H1 (cell line): ENCODE measurements around the gene HEXIM1.

Experiments used
- CTCF ChIP-seq, 3 experiments: IDR thresholded peaks; 1 replicate in 2 of 3; 2 replicates in 1 of 3; pipeline versions ENCODE4 v1.5.1 to v1.6.1; 2011; ENCODE audit warnings: low read length in 3 of 3, mild to moderate bottlenecking in 3 of 3, inconsistent platforms in 2 of 3, low read depth in 1 of 3, moderate library complexity in 1 of 3; ENCODE audit not compliant: insufficient read depth in 1 of 3; ENCODE audit errors: control extremely low read depth in 1 of 3
- EP300 ChIP-seq, 2 experiments: IDR thresholded peaks; 1 replicate in 1 of 2; 2 replicates in 1 of 2; pipeline ENCODE4 v1.6.1; 2011 to 2012; ENCODE audit warnings: low read depth in 2 of 2, low read length in 2 of 2, mild to moderate bottlenecking in 2 of 2, borderline replicate concordance in 1 of 2, inconsistent platforms in 1 of 2, moderate library complexity in 1 of 2
- POLR2AphosphoS5 ChIP-seq: IDR thresholded peaks from 2 replicates; pipeline ENCODE4 v1.6.1; 2011; ENCODE audit warnings: low read depth, low read length
- RBBP5 ChIP-seq: IDR thresholded peaks from 2 replicates; pipeline ENCODE4 v1.7.1; 2012; ENCODE audit warnings: low read depth, mild to moderate bottlenecking, inconsistent platforms, low read length, moderate library complexity, borderline replicate concordance
- RFX5 ChIP-seq: IDR thresholded peaks from 2 replicates; pipeline ENCODE4 v1.6.1; 2011; ENCODE audit warnings: low read depth, low read length, improper control_type of control experiment, borderline replicate concordance
- SP1 ChIP-seq: IDR thresholded peaks from 2 replicates; pipeline ENCODE4 v1.6.1; 2011; ENCODE audit warnings: low read depth, low read length
- USF2 ChIP-seq: IDR thresholded peaks from 2 replicates; pipeline ENCODE4 v1.6.1; 2011; ENCODE audit warnings: low read length, improper control_type of control experiment

GRCh38 chr17:45148183-45149036 lies at the start of gene HEXIM1:
- peak; percentile 51 for TF ChIP-seq SP1
- TF ChIP-seq CTCF (IDR thresholded peaks at IDR 0.05; ENCODE audit: control extremely low read depth in 1 of 3, insufficient read depth in 1 of 3, low read depth in 1 of 3, low read length in 3 of 3) = no peak
- peak; percentile 61 for TF ChIP-seq RBBP5
- TF ChIP-seq EP300 (IDR thresholded peaks at IDR 0.05; ENCODE audit: borderline replicate concordance in 1 of 2, low read depth in 2 of 2, low read length in 2 of 2) = no peak
- TF ChIP-seq USF2 = no peak
- TF ChIP-seq POLR2AphosphoS5 = peak; percentile 100
- no peak for TF ChIP-seq RFX5
